Hepatocyte (in vitro differentiated cells): ENCODE measurements around the gene HIRA. TPM values are rescaled to one million over a fixed set of nuclear protein-coding genes. Genes with fewer than 3 reads are reported as not detected.

Experiments used
- DNase-seq: peaks from one replicate; pipeline ENCODE4 v3.0.0-alpha.2; 2016; ENCODE audit warnings: low spot score
- H2AFZ ChIP-seq: fragments of 200-600 bp; sonication (generic); 2 replicates; pipeline ENCODE4 v1.6.0; 2016; ENCODE audit warnings: antibody characterized with exemption, mild to moderate bottlenecking
- H3K27ac ChIP-seq: fragments of 200-600 bp; sonication (generic); 2 replicates; pipeline ENCODE4 v1.5.1; 2016; ENCODE audit warnings: mild to moderate bottlenecking
- H3K27me3 ChIP-seq: fragments of 200-600 bp; sonication (generic); 2 replicates; pipeline ENCODE4 v1.6.1; 2016
- H3K36me3 ChIP-seq: fragments of 200-600 bp; sonication (generic); replicated peaks from 2 replicates; pipeline ENCODE4 v1.5.1; 2016; ENCODE audit warnings: low read depth; ENCODE audit not compliant: insufficient read depth
- H3K4me1 ChIP-seq: fragments of 200-600 bp; sonication (generic); 2 replicates; pipeline ENCODE4 v1.5.1; 2016; ENCODE audit warnings: mild to moderate bottlenecking, moderate library complexity; ENCODE audit not compliant: insufficient read depth
- H3K4me2 ChIP-seq: fragments of 200-600 bp; sonication (generic); 2 replicates; pipeline ENCODE4 v1.6.0; 2016
- H3K4me3 ChIP-seq: fragments of 200-600 bp; sonication (generic); 2 replicates; pipeline ENCODE4 v1.5.1; 2016; ENCODE audit warnings: mild to moderate bottlenecking
- H3K79me2 ChIP-seq: fragments of 200-600 bp; sonication (generic); 2 replicates; pipeline ENCODE4 v1.6.0; 2017; ENCODE audit warnings: mild to moderate bottlenecking
- H3K9me2 ChIP-seq: fragments of 200-600 bp; sonication (generic); replicated peaks from 2 replicates; pipeline ENCODE4 v1.6.0; 2017; ENCODE audit warnings: mild to moderate bottlenecking; ENCODE audit not compliant: insufficient read depth
- H3K9me3 ChIP-seq: fragments of 200-600 bp; sonication (generic); 2 replicates; pipeline ENCODE4 v1.5.1; 2016; ENCODE audit warnings: low read depth, mild to moderate bottlenecking
- H4K20me1 ChIP-seq: fragments of 200-600 bp; sonication (generic); 2 replicates; pipeline ENCODE4 v1.6.0; 2016; ENCODE audit warnings: mild to moderate bottlenecking; ENCODE audit not compliant: insufficient read depth, poor library complexity, severe bottlenecking
- EZH2 ChIP-seq: fragments of 200-600 bp; sonication (generic); IDR thresholded peaks from 2 replicates; pipeline ENCODE4 v1.6.1; 2016; ENCODE audit warnings: antibody characterized with exemption, mild to moderate bottlenecking, borderline replicate concordance
- EZH2phosphoT487 ChIP-seq: fragments of 200-600 bp; sonication (generic); IDR thresholded peaks from one replicate; pipeline ENCODE4 v1.6.1; 2018; ENCODE audit warnings: antibody characterized with exemption, mild to moderate bottlenecking, low read depth, moderate library complexity; ENCODE audit not compliant: unreplicated experiment, severe bottlenecking
- WGBS: methylation state at CpG from one replicate; pipeline ENCODE4 v1.1.6; 2016; ENCODE audit warnings: low lambda C conversion rate; ENCODE audit errors: missing lambda C conversion rate; 5-methylcytosine and 5-hydroxymethylcytosine counted together
- polyA plus RNA-seq: library from polyadenylated mRNA; unstranded; fragments of >200 nt; fragmentation: Nextera tagmentation; extraction: Ambion mirVana; gene quantifications from 2 replicates; pipeline ENCODE4 v1.2.1, GENCODE V29; 2016
- total RNA-seq: library from RNA; depleted of rRNA; stranded (reverse); fragments of >200 nt; gene quantifications from 2 replicates; pipeline ENCODE4 v1.2.3, GENCODE V29; 2014
- TF ChIP-seq, protein P1 (sequence below): fragments of 200-600 bp; sonication (generic); IDR thresholded peaks from 2 replicates; pipeline ENCODE4 v1.5.1; 2016; ENCODE audit warnings: antibody characterized with exemption, mild to moderate bottlenecking; ENCODE audit not compliant: poor library complexity

Gene HIRA
- total and polyA plus RNA-seq, 2 experiments from 2014 or later: 23.5 to 30.6 TPM

DNA sequence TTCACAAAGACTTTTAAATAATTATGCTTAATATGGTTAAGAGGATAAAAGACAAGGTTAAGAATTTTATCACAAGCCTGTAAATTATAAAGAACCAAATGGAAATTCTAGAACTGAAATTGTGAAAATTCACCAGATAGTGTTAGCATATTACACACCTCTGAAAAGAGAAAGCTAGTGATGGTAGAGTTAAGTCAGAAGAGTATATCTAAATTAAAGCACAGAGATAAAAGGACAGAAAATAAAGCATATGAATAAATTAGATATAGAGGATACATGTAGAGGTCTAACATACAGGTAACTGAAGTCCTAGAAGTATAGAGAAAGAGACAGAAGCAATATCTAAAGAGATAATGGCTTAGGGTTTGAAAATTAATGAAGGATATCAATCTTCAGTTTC, 135.8 kb downstream of the HIRA start:
- Histone ChIP-seq H4K20me1 (no peaks in the 10 kb centered on the region), H3K79me2 (no peaks in the 10 kb centered on the region), H3K9me3 (no peaks in the 10 kb centered on the region), H3K9me2 (no peaks in the 10 kb centered on the region), H3K4me3 (no peak overlapping the region), H3K27ac (no peak overlapping the region), H3K36me3 (no peaks in the 10 kb centered on the region), H3K4me1 (peaks cover 13% of the 10 kb centered on the region), H2AFZ (no peak overlapping the region), H3K4me2 (no peak overlapping the region), H3K27me3 (no peaks in the 10 kb centered on the region)
- no peak for DNase-seq
- TF ChIP-seq, protein P1, sequence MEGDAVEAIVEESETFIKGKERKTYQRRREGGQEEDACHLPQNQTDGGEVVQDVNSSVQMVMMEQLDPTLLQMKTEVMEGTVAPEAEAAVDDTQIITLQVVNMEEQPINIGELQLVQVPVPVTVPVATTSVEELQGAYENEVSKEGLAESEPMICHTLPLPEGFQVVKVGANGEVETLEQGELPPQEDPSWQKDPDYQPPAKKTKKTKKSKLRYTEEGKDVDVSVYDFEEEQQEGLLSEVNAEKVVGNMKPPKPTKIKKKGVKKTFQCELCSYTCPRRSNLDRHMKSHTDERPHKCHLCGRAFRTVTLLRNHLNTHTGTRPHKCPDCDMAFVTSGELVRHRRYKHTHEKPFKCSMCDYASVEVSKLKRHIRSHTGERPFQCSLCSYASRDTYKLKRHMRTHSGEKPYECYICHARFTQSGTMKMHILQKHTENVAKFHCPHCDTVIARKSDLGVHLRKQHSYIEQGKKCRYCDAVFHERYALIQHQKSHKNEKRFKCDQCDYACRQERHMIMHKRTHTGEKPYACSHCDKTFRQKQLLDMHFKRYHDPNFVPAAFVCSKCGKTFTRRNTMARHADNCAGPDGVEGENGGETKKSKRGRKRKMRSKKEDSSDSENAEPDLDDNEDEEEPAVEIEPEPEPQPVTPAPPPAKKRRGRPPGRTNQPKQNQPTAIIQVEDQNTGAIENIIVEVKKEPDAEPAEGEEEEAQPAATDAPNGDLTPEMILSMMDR: no peak
- TF ChIP-seq EZH2phosphoT487 (no peak), EZH2 (no peak)

DNA sequence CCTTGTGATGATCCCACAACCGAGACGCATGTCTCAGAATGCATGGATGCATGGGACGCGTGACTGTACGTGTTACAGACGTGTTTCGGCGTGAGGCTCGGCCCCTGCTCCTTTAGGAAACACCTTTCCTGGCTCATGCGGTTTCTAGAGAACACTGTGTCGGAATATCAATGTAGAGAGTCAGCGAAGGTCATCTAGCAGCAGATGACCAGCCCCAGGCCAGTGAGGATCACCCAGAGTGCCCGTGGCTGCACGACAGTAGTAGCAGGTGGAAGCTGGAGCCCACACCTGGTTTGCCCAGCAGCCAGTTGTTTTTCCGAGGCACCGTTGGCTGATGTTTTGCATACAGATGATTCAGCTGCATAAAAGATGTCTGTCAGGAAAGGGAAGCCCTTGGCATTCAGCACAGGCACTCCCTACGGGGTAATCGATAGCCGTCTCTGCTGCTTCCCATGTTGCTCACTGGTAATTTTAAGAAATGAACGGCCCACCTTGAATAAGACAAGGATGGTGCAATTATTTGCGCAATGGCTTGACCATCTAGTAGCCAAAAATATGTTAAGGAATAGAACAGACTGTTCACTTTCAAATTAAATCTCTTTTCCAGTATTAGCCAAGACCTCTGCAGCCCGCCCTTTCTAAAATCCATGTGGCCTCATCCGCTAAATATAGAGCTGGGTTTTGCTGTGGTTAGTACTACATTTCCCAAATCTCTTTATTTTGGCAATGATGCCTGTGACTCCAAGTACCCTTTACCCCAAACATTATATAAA, 138.9 kb downstream of the HIRA start:
- Histone ChIP-seq H3K4me1 (peaks cover 11% of the 10 kb centered on the region), H3K79me2 (no peaks in the 10 kb centered on the region), H3K4me2 (peak overlapping the region; percentile 93), H4K20me1 (no peaks in the 10 kb centered on the region), H3K4me3 (peak overlapping the region; percentile 93), H3K27ac (peak overlapping the region; percentile 87), H3K9me3 (no peaks in the 10 kb centered on the region), H2AFZ (peak overlapping the region; percentile 98), H3K27me3 (no peaks in the 10 kb centered on the region), H3K36me3 (no peaks in the 10 kb centered on the region), H3K9me2 (no peaks in the 10 kb centered on the region)
- TF ChIP-seq, protein P1: no peak
- TF ChIP-seq EZH2phosphoT487 (no peak), EZH2 (no peak)
- no peak for DNase-seq
- WGBS: 91% methylated on average over 23 of the region's 23 CpGs

DNA sequence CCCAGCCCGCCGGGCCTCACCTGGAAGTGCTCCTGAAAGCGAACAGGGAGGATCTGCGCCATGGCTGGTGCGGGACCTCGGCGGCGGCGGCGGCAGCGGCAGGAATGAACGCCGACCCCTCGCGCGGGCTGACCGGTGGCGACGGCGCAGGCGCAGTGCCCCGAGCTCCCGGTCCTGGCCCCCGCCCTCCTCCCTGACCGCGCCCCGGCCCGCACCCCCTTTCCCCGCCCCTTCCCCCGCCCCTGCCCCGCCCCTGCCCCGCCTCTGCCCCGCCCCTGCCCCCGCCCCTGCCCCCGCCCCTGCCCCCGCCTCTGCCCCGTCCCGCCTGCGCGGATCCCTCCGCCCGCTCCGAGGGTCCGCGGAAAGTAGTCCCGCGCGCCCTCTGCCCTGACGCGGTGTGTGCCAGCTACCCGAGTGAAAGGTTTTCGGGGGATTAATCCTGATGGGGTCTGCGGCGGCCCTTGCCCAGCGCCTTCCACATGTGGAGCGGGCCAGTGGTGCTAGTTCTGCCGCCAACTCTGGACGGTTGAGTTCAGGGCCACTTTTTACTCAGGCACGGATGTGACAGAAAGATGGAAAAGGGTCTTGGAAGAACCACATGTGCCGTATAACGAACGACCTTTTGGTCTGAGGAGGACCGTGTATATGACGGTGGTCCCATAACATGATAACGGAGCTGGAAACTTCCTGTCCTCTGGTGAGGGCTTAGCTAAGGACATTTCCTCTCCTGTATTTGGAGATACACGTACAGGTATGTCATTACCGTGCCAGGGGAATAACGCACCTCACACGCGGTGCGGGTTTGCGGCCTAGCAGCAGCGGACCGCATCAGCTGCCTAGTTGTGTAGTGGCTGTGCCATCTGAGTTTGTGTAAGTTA, 139.7 kb downstream of the HIRA start, which contains the start of gene CLTCL1:
Gene CLTCL1, minus strand, starts transcription at position 140 of the 878 bp plus-strand sequence. Its CDS starts 78 bp downstream, at position 62.
- H3K4me2 ChIP-seq: peak within 1 kb of the TSS; percentile 94
- 22% methylated on average over 27 of the region's 74 CpGs for WGBS

More for the DNA sequence above, 139.7 kb downstream of the HIRA start, which contains the start of gene CLTCL1:
- no peaks in the 10 kb centered on the region for H3K9me3 ChIP-seq
- H3K9me2 ChIP-seq: no peaks in the 10 kb centered on the region
- H3K36me3 ChIP-seq: no peaks in the 10 kb centered on the region
- TF ChIP-seq EZH2phosphoT487: no peak
- TF ChIP-seq, protein P1: no peak
- TF ChIP-seq EZH2: no peak
- no peaks in the 10 kb centered on the region for H4K20me1 ChIP-seq
- H3K4me3 ChIP-seq: peak within 1 kb of the TSS; percentile 93
- peak; percentile 94 for DNase-seq
- no peaks in the 10 kb centered on the region for H3K79me2 ChIP-seq
- H3K4me1 ChIP-seq: peaks cover 11% of the 10 kb centered on the region
- H3K27me3 ChIP-seq: no peaks in the 10 kb centered on the region
- H2AFZ ChIP-seq: peak within 1 kb of the TSS; percentile 98
- H3K27ac ChIP-seq: peak within 1 kb of the TSS; percentile 87
